Fibroblast of the conjunctiva (primary cell): ENCODE data around the gene G2E3.
A peak's percentile ranks its signal among the peaks of the same experiment; 100 is the strongest.

Experiments
- DNase-seq: peaks from one replicate; pipeline ENCODE4 v3.0.0-alpha.2; 2010; ENCODE audit warnings: low read depth

Gene G2E3

DNA sequence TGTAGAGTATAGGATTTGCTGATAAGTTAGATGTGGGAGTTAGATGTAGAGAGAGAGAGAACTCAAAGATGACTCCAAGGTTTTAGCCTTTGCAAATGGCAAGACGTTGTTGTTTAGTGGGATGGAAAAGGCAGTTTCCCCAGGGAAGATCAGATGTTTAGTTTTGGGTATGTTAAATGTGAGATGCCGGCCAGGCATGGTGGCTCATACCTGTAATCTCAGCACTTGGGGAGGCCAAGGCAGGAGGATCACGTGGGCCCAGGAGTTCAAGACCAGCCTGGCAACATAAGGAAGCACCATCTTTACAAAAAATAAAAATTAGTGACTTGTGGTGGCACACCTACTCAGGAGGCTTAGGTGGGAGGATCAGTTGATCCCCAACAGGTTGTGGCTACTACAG lies 96.7 kb downstream of the G2E3 start:
- no peak for DNase-seq

DNA sequence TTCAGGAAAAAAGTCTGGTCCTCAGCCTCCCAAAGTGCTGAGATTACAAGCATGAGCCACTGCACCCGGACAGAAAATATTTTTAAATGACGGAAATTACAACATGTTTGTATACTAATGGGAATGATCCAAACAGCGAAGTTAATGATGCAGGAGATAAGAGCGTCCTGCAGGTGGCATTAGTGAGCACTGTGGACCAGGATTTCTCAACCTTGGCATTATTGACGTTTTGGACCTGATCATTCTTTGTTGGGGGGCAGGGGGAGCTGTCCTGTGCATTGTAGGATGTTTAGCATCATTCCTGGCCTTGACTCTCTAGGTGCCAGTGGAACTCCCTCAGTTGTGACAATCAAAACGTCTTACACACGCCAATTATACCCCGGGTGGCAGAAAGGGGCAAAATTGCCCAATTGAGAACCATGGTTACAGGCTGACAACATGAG lies 97.3 kb downstream of the G2E3 start:
- peak; percentile 14 for DNase-seq

GRCh38 chr14:30657050-30657449 lies 98.1 kb downstream of the G2E3 start:
- no peak for DNase-seq

DNA sequence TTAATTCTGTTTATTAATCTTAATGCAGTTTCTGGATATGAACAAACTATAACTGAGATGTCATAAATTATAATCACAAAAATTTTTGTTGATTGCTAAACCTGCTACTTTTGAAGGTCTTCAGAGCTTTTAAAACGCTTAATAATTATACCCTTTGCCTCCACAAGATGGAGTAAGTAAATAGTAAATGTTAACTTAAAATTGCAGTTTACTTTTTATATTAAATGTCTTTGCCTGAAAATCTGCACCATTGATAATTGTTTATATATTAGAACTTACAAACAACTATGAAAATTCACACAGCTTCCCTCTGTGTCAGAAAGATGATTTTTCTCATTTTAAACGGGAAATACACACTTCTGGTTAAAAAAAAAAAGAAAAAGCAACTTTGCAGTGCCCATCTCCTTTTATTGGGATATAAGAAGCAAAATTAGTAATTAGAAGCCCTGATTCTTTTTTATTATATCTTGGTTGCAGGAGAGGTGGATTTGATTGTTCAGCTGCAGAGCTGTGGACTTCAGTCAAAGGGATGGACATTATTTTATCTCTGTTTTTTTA lies 98.7 kb downstream of the G2E3 start:
- no peak for DNase-seq

- DNase-seq = no peak
These were observed 99.7 kb downstream of the G2E3 start for GRCh38 chr14:30658645-30659044.

DNA sequence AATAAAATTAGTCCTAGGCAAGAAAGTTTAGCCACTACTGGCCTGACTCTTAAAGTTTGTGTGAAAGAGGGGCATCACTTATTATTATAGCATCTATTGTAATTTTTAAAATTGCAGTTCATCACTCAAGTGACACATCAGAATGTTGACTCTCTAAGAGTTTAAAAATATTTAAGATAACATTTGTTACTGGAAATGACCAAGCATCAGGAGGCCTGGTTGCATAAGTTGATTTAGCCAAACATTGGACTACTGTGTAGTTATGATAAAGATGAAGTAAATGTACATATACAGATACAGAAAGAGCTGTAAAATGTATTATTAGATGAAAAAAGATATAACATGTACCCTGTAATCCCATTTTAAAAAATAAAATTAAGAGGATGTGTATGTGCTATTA lies 110.6 kb downstream of the G2E3 start:
- DNase-seq = no peak
